Bronchial epithelial cell (primary cell): ENCODE measurements around the gene CFAP69. TPM values are rescaled to one million over a fixed set of nuclear protein-coding genes. Genes with fewer than 3 reads are reported as not detected.
"Not testable (repeated sequence)": the region's sequence is repeated elsewhere in the genome, so short reads cannot be mapped to it uniquely, and the experiment has no call there.

Experiments used
- DNase-seq: peaks from one replicate; pipeline ENCODE4 v3.0.0-alpha.2; 2010; ENCODE audit warnings: low read depth
- FAIRE-seq: peaks from 2 replicates; lab custom pipeline; 2011; peaks lifted over from hg19 to GRCh38; lab: Jason Lieb, UNC
- H3K27me3 ChIP-seq: 2 replicates; pipeline ENCODE4 v1.5.1; 2011; ENCODE audit warnings: low read length; ENCODE audit not compliant: control insufficient read depth, insufficient read depth
- H3K36me3 ChIP-seq: 2 replicates; pipeline ENCODE4 v1.5.1; 2011; ENCODE audit warnings: low read length; ENCODE audit not compliant: control insufficient read depth, insufficient read depth
- H3K4me3 ChIP-seq: 2 replicates; pipeline ENCODE4 v1.5.1; 2011; ENCODE audit warnings: mild to moderate bottlenecking, low read depth, low read length, control low read depth
- total RNA-seq: library from RNA; depleted of rRNA; stranded (reverse); fragments of >200 nt; gene quantifications from 2 replicates; pipeline ENCODE4 v1.2.1, GENCODE V29; 2014
- TF ChIP-seq, protein P1 (sequence below): IDR thresholded peaks from 2 replicates; pipeline ENCODE4 v1.5.1; 2011; ENCODE audit warnings: mild to moderate bottlenecking, moderate library complexity, low read length, control low read depth, inconsistent platforms; ENCODE audit not compliant: insufficient read depth, severe bottlenecking

Gene CFAP69
- total RNA-seq, 1 donor from 2014 or later: 0.53 TPM

DNA sequence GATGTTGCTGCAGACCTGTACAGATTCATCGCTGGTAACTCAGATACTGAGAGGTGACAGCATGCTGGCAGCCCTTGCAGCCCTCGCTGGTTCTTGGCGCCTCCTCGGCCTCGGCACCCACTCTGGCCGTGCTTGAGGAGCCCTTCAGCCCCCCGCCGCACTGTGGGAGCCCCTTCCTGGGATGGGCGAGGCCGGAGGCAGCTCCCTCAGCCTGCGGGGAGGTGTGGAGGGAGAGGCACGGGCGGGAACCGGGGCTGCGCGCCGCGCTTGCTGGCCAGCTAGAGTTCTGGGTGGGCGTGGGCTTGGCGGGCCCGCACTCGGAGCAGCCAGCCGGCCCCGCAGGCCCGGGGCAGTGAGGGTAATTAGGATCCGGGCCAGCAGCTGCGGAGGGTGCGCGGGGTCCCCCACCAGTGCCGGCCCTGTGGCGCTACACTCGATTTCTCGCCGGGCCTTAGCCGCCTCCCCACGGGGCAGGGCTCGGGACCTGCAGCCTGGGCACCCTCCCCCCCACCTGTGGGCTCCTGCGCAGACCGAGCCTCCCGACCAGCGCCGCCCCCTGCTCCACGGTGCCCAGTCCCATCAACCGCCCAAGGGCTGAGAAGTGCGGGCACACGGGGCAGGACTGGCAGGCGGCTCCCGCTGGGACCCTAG is 89.3 kb downstream of the CFAP69 start:
- DNase-seq (no peak), FAIRE-seq (no peak)
- no peak overlapping the region for H3K4me3 ChIP-seq
- no peaks in the 10 kb centered on the region for H3K36me3 ChIP-seq
- TF ChIP-seq, protein P1, sequence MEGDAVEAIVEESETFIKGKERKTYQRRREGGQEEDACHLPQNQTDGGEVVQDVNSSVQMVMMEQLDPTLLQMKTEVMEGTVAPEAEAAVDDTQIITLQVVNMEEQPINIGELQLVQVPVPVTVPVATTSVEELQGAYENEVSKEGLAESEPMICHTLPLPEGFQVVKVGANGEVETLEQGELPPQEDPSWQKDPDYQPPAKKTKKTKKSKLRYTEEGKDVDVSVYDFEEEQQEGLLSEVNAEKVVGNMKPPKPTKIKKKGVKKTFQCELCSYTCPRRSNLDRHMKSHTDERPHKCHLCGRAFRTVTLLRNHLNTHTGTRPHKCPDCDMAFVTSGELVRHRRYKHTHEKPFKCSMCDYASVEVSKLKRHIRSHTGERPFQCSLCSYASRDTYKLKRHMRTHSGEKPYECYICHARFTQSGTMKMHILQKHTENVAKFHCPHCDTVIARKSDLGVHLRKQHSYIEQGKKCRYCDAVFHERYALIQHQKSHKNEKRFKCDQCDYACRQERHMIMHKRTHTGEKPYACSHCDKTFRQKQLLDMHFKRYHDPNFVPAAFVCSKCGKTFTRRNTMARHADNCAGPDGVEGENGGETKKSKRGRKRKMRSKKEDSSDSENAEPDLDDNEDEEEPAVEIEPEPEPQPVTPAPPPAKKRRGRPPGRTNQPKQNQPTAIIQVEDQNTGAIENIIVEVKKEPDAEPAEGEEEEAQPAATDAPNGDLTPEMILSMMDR: no peak
- no peaks in the 10 kb centered on the region for H3K27me3 ChIP-seq

DNA sequence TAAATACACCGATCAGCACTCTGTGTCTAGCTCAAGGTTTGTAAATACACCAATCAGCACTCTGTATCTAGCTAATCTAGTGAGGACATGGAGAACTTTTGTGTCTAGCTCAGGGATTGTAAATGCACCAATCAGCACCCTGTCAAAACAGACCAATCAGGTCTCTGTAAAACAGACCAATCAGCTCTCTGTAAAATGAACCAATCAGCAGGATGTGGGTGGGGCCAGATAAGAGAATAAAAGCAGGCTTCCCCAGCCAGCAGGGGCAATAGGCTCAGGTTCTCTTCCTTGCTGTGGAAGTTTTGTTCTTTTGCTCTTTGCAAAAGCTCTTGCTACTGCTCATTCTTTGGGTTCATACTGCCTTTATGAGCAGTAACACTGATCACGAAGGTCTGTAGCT is 90.0 kb downstream of the CFAP69 start:
- DNase-seq, H3K36me3 ChIP-seq, H3K27me3 ChIP-seq, FAIRE-seq, H3K4me3 ChIP-seq: not testable (repeated sequence)

DNA sequence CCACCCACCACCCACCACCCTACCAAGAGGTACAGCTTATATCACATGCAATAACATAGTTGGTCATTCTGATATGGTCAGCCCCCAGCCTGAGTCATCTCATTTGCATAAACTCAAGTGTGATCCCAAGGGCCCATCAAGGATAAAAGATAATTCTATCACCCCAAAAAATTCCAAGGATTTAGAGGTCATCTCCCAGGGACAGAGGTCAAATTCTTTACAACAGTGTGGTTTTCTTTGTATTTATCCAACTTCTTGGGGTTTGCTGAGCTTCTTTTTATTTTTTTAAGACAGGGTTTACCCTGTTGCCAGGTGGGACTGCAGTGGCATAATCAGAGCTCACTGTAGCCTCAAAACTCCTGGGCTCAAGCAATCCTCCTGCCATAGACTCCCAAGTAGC is 92.1 kb downstream of the CFAP69 start:
- no peaks in the 10 kb centered on the region for H3K27me3 ChIP-seq
- no peak for DNase-seq
- FAIRE-seq: no peak
- TF ChIP-seq, protein P1: no peak
- H3K4me3 ChIP-seq: no peak overlapping the region
- no peaks in the 10 kb centered on the region for H3K36me3 ChIP-seq

DNA sequence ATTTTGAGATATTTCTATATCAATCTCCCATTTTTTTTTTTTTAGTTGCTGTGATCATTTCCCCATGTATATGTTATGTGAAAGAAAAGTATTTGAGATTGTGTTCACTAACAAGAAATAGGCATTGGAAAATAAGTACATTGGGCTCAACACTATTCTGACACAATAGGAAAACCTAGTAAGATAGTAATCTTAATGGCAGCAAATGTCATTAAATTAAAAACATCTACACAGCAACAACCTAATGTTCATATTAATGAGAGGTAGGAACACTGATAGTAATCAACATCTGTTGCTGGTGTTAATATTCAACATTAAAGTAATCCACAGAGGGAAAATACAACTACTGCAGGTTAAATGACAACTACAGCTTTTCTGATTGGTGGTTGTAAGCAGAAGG is 100.0 kb downstream of the CFAP69 start:
- Histone ChIP-seq H3K27me3 (no peaks in the 10 kb centered on the region), H3K36me3 (no peaks in the 10 kb centered on the region), H3K4me3 (no peak overlapping the region)
- FAIRE-seq (no peak), DNase-seq (no peak)
- TF ChIP-seq, protein P1: no peak

DNA sequence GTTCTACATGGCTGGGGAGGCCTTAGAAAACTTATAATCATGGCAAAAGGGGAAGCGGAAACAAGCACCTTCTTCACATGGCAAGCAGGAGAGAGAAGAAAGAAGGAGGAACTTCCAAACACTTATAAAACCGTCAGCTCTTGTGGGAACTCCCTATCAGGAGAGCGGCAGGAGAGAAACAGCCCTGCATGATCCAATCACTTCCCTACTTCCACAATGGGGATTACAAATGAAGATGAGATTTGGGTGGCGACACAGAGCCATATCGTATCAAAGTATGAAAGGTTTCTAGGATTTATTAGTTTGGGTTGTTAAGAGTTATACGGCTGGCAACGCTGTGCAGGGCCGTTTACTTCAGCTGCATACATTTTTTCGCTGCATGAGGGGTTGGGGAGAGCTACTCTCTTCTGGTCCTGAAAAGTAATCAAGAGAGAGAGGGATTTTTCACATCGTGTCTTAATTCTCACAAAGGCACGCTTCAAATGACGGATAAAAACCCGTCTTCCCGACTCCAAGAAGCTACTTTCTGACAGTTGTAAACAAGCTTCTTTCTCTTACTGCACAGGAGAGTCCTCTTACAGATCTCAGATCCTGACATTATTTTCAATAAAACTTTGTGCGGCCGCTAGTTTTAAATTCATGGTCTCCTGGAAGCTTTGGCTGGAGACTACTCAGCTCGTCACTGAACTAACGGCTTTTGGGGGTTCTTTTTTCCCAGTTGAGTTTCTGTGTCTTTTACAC is 100.8 kb downstream of the CFAP69 start:
- no peaks in the 10 kb centered on the region for H3K27me3 ChIP-seq
- peak overlapping the region; percentile 71 for H3K4me3 ChIP-seq
- no peak for FAIRE-seq
- TF ChIP-seq, protein P1: no peak
- no peaks in the 10 kb centered on the region for H3K36me3 ChIP-seq
- DNase-seq: peak; percentile 50

DNA sequence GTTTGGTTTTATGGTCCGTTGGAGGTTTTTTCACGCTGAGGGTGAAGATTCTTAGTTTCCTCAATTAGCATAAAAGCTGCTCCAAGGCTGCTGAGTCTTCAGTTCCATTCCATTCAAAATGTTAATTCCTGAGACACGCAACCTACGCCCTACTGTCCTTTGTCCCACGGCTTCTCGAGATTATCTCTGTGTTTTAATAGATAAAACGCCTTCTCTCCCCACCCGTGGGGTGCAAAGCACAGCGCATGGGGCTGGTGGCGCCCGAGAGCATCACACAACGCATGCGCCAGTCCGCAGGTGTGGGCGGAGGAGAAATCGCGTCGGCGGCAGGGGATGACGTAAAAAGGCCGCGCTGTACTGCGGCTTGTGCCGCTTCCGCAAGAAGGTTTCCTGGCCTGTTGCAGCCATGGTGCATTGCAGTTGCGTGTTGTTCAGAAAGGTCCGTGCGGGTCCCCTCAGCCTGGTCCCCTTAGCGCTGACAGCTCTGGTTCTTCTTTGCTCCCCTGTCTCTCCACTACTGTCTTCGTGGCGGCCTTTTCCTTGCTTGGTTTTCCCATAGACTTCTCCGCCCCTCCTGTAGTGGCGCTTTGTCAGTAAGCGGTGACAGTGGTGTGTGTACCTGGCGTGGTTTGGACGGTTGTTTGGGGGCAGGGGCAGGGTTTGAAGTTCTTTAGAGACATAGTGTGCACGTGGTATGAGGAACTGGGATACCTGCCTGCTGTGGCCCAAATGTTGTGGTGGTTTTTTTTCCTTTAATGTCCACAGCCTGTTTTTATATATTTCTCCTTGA is 101.6 kb downstream of the CFAP69 start, which contains the start of gene GTPBP10:
TSS of gene GTPBP10 (plus strand) at position 381 of the 790 bp plus-strand sequence. CDS start at position 407, 26 bp downstream.
- TF ChIP-seq, protein P1: peak; percentile 83

More for the DNA sequence above, 101.6 kb downstream of the CFAP69 start, which contains the start of gene GTPBP10:
- Histone ChIP-seq H3K4me3 (peak within 1 kb of the TSS; percentile 71), H3K36me3 (no peaks in the 10 kb centered on the region), H3K27me3 (no peaks in the 10 kb centered on the region)
- DNase-seq (peak; percentile 91), FAIRE-seq (peak; percentile 43)
